HK-2 (cell line): ENCODE results near the gene DTNB.
"Not testable (repeated sequence)": the region's sequence is repeated elsewhere in the genome, so short reads cannot be mapped to it uniquely, and the experiment has no call there.

Source experiments
- DNase-seq: peaks from one replicate; pipeline ENCODE4 v3.0.0-alpha.2; 2018; ENCODE audit not compliant: unreplicated experiment

Gene DTNB

DNA sequence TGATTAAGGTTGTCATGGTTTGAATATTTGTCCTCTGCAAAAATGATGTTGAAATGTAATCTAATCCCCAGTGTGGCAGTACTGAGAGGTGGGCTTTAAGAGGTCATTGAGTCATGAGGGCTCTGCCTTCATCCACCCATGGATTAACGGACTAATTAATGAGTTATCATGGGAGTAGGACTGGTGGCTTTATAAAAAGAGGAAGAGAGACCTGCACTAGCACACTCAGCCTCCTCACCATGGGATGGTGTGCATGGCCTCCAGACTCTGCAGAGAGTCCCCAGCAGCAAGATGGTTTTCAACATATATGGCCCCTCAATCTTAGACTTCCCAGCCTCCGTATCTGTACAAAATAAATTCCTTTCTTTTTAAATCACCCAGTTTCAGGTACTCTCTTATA, 41.0 kb downstream of the DTNB start:
- no peak for DNase-seq

DNA sequence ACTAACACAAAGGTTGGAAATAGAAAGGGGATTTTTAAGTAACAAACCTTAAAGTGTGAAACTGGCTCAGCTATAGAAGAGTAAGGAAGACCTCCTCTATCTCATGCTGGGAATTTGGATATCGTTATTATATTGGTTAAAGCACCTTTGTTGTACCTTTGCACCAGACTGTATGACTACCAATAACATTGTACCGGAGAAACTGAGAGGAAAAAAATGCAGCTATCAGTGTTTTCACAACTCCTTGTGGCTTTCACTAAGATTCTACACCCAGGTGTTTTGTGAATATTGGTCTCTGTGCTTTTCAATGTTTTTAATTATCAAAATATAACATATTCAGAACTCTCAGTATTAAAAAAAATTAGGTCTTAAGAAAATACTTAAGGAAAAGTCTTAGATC, 48.7 kb downstream of the DTNB start:
- no peak for DNase-seq

DNA sequence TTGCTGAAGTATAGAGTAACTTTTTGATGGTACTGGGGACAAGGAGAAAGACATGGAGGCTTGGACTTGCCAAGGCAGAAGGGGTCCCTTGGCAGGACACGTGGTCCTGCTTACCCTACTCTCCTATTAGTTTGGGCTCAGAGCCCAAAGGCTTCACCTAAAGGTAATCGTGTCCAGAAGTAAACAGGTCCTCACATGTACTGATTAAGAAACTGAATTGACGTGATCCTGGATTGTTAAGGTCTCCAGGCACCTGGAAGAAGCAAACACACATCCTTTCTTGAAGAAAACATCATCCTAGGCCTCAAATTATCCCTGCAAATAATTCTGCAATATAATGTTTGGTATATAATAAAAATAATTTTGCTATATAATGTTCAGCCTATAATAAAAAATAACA, 50.0 kb downstream of the DTNB start:
- DNase-seq, result no peak

DNA sequence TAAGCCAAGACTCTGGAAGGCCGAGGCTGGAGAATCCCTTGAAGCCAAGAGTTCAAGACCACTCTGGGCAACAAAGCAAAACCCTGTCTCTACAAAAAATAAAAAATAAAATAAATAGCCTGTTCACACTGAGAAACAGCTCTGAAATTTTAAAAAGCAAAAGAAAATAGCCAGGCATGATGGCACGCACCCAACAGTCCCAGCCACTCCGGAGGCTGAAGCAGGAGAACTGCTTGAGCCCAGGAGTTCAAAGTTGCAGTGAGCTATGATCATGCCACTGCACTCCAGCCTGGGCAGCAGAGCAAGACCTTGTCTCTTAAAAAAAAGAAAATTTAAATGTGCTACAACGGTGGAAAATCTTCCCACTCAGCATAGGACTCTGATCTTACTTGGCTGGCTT, 52.7 kb downstream of the DTNB start:
- DNase-seq, result no peak

DNA sequence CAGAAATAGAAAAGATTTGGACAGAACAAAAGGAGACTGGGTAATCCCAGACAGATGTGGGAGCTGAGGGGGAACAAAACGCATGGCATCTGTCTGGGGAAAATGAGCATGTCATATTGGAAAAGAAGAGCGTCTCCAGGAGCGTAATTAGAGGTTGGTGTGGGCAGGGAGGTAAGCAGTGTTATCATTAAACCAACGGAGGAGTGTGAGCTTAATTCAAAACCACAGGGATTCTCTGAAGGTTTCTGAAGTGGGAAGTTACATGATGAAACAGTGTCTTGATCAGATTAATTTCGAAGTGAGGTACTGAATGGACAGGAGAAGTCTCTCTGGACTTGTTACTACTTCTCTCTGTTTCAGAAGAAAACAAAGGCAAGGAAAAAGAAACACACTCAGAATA, 53.3 kb downstream of the DTNB start:
- DNase-seq, result no peak

DNA sequence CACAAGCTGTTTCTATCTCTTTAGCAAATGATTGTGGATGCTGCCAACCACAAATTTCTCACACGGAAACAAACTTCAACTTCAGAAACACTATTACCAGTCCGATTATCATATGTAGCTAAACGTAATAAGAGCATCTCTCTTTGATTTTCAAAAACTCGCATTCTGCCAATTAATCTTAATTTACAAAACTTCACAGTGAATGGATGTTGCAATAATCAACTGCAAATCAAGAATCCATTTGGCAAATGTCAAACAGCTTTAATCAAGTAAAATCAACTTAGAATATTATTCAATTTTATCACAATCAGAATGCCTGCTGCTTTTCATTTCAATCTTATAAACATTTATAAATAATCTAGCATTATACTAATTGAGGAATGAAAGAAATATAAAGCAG, 54.2 kb downstream of the DTNB start:
- DNase-seq, result no peak

DNA sequence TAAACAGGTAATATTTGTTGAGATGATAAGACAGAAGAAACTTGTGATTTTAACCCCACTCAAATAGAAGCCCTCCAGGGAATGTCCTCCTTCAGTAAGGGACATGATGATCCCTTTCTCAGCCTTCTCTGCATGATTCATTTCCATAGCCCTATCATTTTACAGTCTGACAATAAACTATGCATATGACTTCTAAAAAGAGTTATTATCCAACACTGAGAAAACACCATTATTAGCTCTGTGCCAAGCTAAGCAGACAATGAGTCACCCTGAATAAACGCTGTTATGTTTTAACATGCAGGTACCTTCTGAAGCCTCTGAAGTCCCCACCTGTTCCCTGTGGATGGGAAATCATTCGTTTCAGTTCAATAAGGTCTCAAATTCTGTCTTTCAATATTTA, 54.7 kb downstream of the DTNB start:
- no peak for DNase-seq

DNA sequence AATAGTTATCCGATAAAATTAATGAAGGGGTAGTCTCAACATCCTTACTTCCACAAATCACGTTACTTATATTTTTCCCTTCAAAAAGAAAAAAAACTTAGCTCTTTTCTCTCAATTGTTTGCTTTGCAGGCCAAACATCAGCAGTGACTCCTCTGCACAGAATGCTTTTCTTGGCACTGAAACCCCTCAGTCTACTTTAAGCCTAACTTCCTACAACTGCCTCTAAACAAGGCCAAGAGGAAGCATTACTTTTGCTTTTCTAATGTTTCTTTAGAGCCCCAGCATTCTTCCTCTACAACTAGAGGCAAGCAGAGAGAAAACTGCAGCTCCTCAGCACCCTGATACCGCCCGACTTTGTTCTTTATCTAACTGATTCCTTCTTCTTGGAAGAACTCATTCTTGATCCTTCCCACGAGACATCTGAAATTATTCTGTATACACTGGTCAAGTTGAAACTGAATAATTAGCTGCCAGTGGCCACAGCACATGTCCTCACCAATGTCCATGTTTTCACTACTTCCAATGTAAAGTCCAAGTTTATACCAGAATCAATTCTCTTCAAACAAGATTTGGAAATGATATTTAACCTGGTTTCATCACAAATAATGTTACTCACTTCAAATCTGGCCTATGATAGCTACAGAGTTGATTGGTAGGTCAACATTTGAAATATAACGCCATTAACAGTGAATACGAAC, 55.3 kb downstream of the DTNB start:
- DNase-seq, result no peak

DNA sequence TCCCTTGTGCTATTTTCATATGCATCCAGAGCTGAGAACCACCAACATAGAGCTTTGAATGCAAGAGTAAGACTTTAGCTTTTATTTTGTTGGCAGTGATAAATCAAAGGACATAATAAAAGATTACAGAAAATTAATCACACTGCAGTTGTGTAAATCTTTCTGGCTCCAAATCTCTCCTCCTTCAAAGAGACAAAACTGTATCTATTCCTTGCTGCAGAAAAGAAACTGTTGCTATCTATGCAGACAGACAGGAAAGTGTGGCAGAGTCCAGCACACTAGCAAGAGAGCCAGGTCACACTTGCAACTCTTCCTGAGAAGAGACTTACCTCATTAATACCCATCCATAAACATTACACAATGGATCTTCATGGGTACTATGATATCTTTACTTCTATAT, 57.5 kb downstream of the DTNB start:
- DNase-seq, result no peak

DNA sequence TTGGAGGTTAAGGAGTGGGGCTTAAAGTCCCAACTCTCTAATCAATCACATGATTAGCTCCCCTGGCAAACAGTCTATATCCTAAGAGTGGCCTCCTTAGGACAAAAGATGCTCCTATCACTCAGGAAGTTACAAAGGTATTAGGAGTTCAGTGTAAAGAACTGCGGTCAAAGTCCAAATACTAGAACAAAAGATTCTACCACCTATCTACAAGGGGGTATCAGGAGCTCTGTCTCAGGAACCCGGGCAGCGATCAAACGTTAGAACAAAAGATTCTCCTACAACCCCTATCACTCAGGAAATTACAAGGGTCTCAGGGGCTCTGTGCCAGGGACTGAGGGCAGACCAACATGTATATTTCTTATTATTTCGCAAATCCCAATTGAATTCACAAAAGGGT, 58.0 kb downstream of the DTNB start:
- no peak for DNase-seq

DNA sequence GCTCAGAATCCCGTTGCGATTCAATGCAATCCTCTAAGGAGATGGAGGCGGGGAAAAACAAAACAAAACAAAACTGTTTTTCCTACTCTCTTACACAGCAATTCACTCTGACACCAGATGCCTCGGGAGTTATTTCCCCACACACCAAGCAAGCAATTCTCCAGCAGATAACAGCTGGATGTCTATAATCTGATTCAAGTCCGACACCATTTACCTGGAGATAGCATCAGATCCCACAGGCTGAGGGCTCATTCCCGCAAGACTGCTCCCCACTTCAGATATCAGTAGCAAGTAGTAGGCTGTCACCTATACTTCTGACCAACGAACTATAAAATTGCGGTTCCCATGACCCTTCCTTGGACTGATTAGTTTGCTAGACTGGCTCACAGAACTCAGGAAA, 58.7 kb downstream of the DTNB start:
- no peak for DNase-seq

DNA sequence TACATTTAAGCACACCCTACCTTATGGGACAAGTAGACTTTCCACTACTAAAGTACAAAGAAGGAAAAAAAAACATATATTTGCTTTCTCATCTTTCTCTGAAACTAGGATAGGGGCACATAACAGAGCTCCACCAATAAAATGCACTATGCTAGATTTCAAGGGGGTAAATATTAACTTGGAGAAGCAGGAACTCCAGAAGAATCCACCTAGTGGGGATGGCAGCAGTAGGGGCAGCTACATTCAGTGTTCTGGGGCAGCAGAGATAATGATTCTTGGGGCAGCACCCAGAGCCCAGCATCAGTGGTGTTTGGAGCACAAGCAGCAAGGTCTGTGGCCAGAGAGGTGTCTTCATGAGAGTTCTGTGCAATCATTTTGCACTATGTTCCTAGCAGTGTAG, 64.7 kb downstream of the DTNB start:
- no peak for DNase-seq

DNA sequence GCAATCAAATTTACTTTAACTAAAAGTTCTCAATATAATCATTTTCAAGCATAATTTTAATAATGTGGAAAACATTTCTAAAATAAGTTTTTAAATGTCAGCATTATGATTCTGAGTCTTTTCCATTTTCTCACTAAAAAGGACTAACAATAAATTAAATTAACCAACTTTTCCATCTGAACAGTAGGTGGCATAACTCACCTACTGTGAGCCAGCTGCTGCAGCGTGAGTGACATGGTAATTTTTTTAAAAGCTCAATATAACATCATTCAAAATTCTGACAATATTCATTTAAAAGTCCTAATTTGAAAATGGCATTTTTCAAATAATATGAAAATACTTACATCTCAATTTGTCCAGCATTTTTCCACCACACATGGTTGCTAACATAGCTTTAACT, 66.5 kb downstream of the DTNB start:
- DNase-seq, result no peak

DNA sequence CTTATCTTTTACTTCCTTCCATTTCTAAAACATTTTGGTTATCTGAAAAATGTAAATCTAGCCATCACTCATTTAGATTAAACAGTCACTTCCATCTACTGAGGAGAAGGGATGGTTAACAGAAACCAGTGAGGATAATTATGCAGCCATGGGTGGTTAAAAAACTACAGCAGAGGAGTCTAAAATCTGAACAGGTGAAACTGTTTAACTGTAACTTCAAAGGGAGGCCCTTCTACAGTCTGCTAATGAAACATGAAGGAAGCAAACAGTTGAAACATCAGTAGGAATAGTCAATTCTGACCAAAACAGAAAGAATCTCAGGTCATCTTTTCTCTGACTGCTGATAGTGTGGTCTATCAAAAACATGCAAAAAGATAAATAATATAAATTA, 71.0 kb downstream of the DTNB start:
- no peak for DNase-seq

DNA sequence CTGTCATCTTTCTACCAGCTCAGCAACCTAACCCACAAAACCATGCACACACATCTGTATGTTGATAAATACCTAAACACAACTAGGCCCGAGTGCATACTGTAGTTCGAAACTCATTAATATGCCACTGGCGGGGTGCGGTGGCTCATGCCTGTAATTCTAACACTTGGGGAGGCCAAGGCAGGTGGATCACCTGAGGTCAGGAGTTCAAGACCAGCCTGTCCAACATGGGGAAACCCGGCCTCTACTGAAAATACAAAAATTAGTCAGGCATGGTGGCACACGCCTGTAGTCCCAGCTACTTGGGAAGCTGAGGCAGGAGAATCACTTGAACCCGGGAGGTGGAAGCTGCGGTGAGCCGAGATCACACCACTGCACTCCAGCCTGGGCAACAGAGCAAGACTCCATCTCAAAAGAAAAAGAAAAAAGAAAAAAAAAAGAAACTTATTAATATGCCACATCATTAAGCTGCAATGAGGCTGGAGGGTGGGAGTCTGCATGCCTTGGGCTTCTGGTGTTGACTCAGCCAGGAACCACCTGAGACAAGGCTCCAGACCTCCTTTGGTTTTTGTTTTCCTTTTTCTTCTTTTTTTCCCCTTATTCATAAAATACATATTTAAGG, 71.6 kb downstream of the DTNB start:
- not testable (repeated sequence) for DNase-seq

DNA sequence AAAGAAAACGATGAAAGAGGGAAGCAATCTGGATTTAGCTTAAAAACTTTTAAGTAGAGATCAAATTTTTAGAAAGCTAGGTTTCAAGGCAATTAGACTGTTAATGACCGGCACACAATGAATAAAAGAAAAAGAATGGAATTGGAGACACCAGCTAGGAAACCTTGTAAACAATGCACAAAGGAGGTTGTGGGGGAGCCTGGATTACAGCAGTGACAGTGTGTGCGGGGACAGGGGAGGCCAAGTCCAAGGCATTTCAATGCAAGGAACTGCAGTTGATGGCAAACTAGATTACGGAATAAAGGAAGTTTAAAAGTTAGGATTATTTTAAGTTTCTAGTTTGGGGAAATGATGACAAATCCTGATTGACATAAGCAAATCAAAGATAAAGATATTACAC, 74.5 kb downstream of the DTNB start:
- DNase-seq, result no peak

DNA sequence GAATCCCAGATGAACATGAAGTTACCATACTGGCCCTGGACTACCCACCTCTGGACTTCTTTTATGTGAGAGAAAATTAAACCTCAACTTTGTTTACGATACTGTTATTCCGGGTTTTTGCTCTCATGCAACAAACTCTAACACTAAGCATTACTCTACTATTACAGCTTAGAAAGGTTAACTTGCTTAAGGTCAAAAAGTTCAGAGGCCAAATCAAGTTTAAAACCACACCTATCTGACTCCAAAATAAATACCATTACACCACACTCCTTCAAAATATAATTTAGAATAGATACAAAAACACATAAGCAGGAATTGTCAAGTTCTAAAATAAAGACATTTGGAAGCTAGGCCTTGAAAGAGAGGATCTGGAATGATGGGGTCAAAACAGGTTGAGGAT, 75.0 kb downstream of the DTNB start:
- DNase-seq, result no peak

DNA sequence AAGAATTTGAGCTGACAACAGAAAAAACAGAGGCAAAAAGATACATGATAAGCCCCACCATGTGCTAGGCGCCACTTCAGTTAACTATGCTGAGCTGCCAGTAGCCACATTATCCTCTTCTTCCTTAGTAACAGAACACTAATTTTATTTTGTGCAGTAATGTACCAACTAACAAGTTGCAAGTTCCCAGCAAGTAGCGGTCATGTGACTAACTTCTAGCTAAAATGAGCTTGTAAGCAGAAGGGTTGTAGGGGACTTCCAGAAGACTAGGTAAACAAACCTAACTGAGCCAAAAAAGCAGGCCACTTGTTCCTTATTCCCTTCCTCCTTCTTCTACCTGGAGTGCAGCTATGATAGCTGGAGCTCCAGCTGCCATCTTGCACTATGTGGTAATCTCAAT, 75.5 kb downstream of the DTNB start:
- DNase-seq, result no peak

DNA sequence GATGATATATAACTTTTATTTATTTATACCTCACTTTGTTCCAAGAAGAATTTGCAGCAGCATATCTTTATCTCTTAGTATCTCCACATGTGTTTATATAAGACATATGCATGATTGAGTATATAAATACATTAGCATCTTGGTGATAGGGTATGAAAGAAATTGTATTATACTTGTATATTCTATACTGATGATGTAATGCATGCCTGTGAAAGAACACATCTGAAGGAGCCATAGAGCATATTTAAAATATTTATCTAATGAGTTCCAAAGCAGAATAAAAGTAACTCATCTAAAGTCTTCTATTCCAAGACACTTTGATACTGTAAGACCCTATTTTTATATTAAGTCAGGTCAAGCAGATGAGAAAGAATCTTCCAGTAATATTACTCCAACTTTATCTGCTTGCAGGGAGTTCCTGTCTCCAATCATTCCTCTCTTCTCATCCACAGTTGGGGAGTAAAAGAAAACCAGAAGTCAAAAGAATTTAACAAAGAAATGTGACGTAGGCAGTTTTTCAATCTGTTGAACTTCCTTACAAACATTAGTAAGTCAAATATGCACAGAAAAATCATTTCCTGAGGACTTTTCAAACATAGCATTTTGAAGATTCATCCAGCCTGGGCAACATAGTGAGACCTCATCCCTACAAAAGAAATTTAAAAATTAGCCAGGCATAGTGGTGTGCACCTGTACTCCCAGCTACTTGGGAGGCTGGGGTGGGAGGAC, 76.7 kb downstream of the DTNB start:
- DNase-seq, result no peak

DNA sequence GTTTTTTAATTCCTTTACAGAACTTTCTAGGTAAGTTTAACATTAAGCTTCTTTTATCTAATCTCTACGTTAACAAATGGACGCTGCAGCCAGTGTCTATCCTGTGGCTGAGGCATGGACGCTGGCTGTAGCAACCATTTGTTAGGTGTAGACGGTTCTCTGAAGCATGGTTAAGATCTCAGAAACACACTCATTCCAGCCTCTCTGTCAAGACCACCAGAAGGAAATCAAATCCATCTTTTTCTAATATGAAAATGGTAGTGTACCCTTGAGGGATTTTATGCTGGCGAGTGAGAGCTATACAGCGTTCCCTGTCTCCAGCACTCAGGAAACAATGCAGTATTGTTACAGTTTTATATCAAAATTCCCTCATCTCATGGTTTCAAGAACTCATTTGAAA, 78.0 kb downstream of the DTNB start:
- DNase-seq, result no peak

DNA sequence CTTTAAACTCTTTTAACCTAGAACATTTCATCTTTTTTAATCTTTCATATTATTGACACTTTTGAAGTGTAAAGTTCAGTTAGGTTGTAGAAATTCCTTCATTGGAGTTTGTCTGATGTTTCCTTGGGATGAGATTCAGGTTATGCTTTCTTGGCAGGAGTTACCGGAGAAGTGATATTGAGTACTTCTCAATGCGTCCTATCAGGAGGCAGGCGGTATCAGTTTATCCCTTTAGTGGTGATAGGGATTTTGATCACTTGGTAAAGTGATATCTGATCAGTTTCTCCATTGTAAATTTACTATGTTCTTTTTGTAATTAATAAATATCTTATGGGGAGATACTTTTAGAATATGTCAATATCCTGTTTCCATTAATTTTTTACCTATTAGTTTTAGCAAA, 78.4 kb downstream of the DTNB start:
- DNase-seq, result no peak

DNA sequence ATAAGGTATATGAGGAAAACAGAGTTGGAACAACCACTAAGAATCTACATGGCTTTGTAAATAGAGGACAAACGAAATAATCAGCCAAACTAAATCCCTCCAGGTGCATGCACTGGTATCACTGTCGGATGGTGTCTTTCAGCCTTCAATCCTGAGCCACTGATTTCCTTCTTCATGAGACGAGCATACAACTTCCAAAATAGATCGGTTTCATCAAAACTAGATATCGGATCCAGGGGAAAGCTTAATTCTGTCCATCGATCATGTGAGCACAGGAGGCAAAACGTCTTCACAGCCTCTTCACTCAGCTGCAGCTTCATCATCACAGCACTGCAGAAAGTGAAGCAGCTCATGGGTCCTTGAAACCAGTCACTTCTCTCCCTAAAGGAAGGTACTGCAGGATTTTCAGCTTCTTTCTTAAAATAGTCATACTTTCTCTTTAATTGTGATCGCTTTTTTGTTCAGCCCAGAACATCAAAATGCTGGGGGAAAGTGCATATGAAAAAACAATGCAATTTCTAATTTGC, 80.5 kb downstream of the DTNB start:
- DNase-seq, result no peak

DNA sequence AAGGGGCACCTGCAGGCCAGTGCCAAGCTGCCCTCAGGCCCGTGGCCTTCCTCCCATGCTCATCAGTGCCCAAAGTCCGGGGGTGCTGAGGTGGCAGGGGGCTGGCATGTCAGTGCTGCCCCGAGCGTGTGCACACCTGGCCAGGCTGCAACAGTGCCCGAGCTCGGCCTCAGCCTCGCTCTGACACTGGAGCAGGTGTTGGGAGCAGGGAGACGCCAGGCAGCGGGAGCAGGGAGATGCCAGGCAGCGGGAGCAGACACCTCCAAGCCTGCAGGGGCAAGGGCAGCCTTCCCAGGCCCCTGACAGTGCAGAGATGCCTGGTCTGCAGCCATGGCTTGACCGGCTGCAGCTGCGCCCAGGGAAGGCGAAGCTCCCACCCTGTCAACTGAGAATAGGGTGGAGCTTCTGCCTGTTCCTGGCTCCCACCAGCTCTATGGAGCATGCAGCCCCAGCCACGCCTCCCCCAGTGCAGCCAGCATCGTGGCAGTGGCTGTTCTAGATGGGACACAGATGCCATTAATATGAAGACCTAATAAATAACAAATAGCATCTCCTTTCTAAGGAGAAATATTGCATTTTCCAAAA, 82.4 kb downstream of the DTNB start:
- no peak for DNase-seq
